HCT116 (cell line): ENCODE data around the gene CATSPERD. TPM values are rescaled to one million over a fixed set of nuclear protein-coding genes. Genes with fewer than 3 reads are reported as not detected.
A peak's percentile ranks its signal among the peaks of the same experiment; 100 is the strongest.

Source experiments
- ATAC-seq: fragments of 200-7000 bp; cut with Tn5 transposase; 2 replicates; pipeline ENCODE4 v1.9.1; 2020; ENCODE audit warnings: mild to moderate bottlenecking, moderate library complexity
- BruUV-seq: library from RNA; stranded (reverse); fragments of 400-500 nt; replicated peaks from 2 replicates; lab custom pipeline; 2021; lab: Mats Ljungman, UMichigan
- CTCF ChIA-PET: fragments of 300-600 bp; sonication (Branson Sonifier 250); formaldehyde crosslinking; loops from one replicate; lab custom pipeline; 2021; ENCODE audit warnings: antibody characterized with exemption; lab: Charles Lee
- POLR2A ChIA-PET: fragments of 300-600, 350-600 bp; sonication (Branson Sonifier 250); formaldehyde crosslinking; loops from one replicate; lab custom pipeline; 2021; ENCODE audit warnings: antibody characterized with exemption; lab: Charles Lee
- RAD21 ChIA-PET, 2 experiments: fragments of 300-600 bp; sonication (Branson Sonifier 250); formaldehyde crosslinking; loops; one replicate each; lab custom pipeline; 2023; ENCODE audit warnings: low total read pairs in 2 of 2; ENCODE audit not compliant: uncharacterized antibody in 2 of 2, unreplicated experiment in 2 of 2, low non-redundant PET in 1 of 2; lab: Charles Lee
- DNase-seq: peaks from one replicate; pipeline ENCODE4 v3.0.0-alpha.2; 2010; ENCODE audit warnings: low read depth, low spot score
- H2AFZ ChIP-seq: fragments of 200-600 bp; shearing (Covaris generic), sonication (generic); 2 replicates; pipeline ENCODE4 v1.6.1; 2017; ENCODE audit warnings: low read depth, mixed run types, mixed read lengths, antibody characterized with exemption, low read length; ENCODE audit not compliant: poor library complexity, severe bottlenecking
- H3K27ac ChIP-seq: 2 replicates; pipeline ENCODE4 v1.5.1; 2012; ENCODE audit warnings: low read depth, low read length
- H3K27me3 ChIP-seq: fragments of 200-600 bp; sonication (generic); 2 replicates; pipeline ENCODE4 v1.6.1; 2016; ENCODE audit warnings: mixed run types, low read length, mixed read lengths; ENCODE audit not compliant: insufficient read depth
- H3K36me3 ChIP-seq, 2 experiments: fragments of 200-500 bp in 1 of 2; fragments of 200-600 bp in 1 of 2; sonication (Bioruptor generic) in 1 of 2; sonication (generic) in 1 of 2; 2 replicates each; pipeline versions ENCODE4 v1.5.1 to v1.6.1; 2014 to 2016; ENCODE audit warnings: low read length in 2 of 2, inconsistent platforms in 1 of 2, mixed read lengths in 1 of 2, mixed run types in 1 of 2; ENCODE audit not compliant: insufficient read depth in 2 of 2, control insufficient read depth in 1 of 2
- H3K4me1 ChIP-seq, 2 experiments: fragments of 200-600 bp in 1 of 2; sonication (generic) in 1 of 2; 2 replicates each; pipeline versions ENCODE4 v1.5.1 to v1.6.1; 2012 to 2017; ENCODE audit warnings: low read length in 2 of 2, inconsistent platforms in 1 of 2, mild to moderate bottlenecking in 1 of 2, mixed read lengths in 1 of 2, mixed run types in 1 of 2, moderate library complexity in 1 of 2; ENCODE audit not compliant: insufficient read depth in 2 of 2, control insufficient read depth in 1 of 2
- H3K4me2 ChIP-seq: fragments of 200-600 bp; sonication (generic); 2 replicates; pipeline ENCODE4 v1.6.1; 2017; ENCODE audit warnings: mixed run types, low read length, mixed read lengths
- H3K4me3 ChIP-seq, 2 experiments: fragments of 200-600 bp in 1 of 2; sonication (generic) in 1 of 2; replicated peaks in 1 of 2; 2 replicates each; pipeline ENCODE4 v1.5.1; 2011 to 2016; ENCODE audit warnings: low read length in 2 of 2, control low read depth in 1 of 2, low read depth in 1 of 2, mild to moderate bottlenecking in 1 of 2, mixed read lengths in 1 of 2, mixed run types in 1 of 2
- H3K79me2 ChIP-seq: fragments of 200-600 bp; sonication (generic); 2 replicates; pipeline ENCODE4 v1.6.1; 2017; ENCODE audit warnings: mild to moderate bottlenecking, mixed run types, low read length, moderate library complexity, mixed read lengths; ENCODE audit not compliant: insufficient read depth
- H3K9ac ChIP-seq: fragments of 200-600 bp; sonication (generic); 2 replicates; pipeline ENCODE4 v1.6.1; 2016; ENCODE audit warnings: low read length, mixed read lengths
- H3K9me2 ChIP-seq: fragments of 200-600 bp; sonication (generic), shearing (Covaris generic); 2 replicates; pipeline ENCODE4 v1.6.1; 2017; ENCODE audit warnings: mixed run types, mild to moderate bottlenecking, moderate library complexity; ENCODE audit not compliant: insufficient read depth
- H3K9me3 ChIP-seq, 2 experiments: fragments of 200-500 bp in 1 of 2; fragments of 200-600 bp in 1 of 2; sonication (Bioruptor generic) in 1 of 2; sonication (generic) in 1 of 2; 2 replicates each; pipeline ENCODE4 v1.6.1; 2014 to 2017; ENCODE audit warnings: low read length in 2 of 2, mixed read lengths in 2 of 2, inconsistent platforms in 1 of 2, low read depth in 1 of 2, mild to moderate bottlenecking in 1 of 2, mixed run types in 1 of 2, moderate library complexity in 1 of 2; ENCODE audit not compliant: control insufficient read depth in 1 of 2, insufficient read depth in 1 of 2
- H4K20me1 ChIP-seq: fragments of 200-600 bp; sonication (generic), shearing (Covaris generic); 2 replicates; pipeline ENCODE4 v1.6.1; 2017; ENCODE audit warnings: mixed run types, mild to moderate bottlenecking, moderate library complexity; ENCODE audit not compliant: insufficient read depth
- CEBPB ChIP-seq: IDR thresholded peaks from 2 replicates; pipeline ENCODE4 v1.6.1; 2012; ENCODE audit warnings: low read depth
- EZH2 ChIP-seq: fragments of 200-600 bp; sonication (generic); IDR thresholded peaks from 2 replicates; pipeline ENCODE4 v1.6.1; 2017; ENCODE audit warnings: antibody characterized with exemption, mixed run types
- FOSL1 ChIP-seq: IDR thresholded peaks from 2 replicates; pipeline ENCODE4 v1.6.1; 2012; ENCODE audit warnings: low read depth
- JUND ChIP-seq: IDR thresholded peaks from 2 replicates; pipeline ENCODE4 v1.6.1; 2012
- MAX ChIP-seq: IDR thresholded peaks from 2 replicates; pipeline ENCODE4 v1.6.1; 2012
- POLR2A ChIP-seq: IDR thresholded peaks from 2 replicates; pipeline ENCODE4 v1.7.0; 2011; ENCODE audit warnings: borderline replicate concordance; ENCODE audit not compliant: insufficient read depth, insufficient read length; ENCODE audit errors: extremely low read depth
- RAD21 ChIP-seq: IDR thresholded peaks from 2 replicates; pipeline ENCODE4 v1.6.1; 2012; ENCODE audit warnings: low read depth, mild to moderate bottlenecking
- SP1 ChIP-seq: IDR thresholded peaks from 2 replicates; pipeline ENCODE4 v1.6.1; 2012; ENCODE audit warnings: low read depth
- TCF7L2 ChIP-seq: IDR thresholded peaks from 2 replicates; pipeline ENCODE4 v1.7.0; 2011; ENCODE audit warnings: borderline replicate concordance, inconsistent platforms; ENCODE audit not compliant: insufficient read depth, insufficient read length; ENCODE audit errors: extremely low read depth
- YY1 ChIP-seq: IDR thresholded peaks from 2 replicates; pipeline ENCODE4 v1.6.1; 2011; ENCODE audit warnings: low read length, low read depth, moderate library complexity, mild to moderate bottlenecking; ENCODE audit not compliant: insufficient replicate concordance; ENCODE audit errors: extremely low read depth
- ZBTB33 ChIP-seq: IDR thresholded peaks from 2 replicates; pipeline ENCODE4 v1.6.1; 2011; ENCODE audit warnings: mild to moderate bottlenecking, low read length, moderate library complexity; ENCODE audit not compliant: insufficient replicate concordance; ENCODE audit errors: extremely low read depth
- ZNF274 ChIP-seq: fragments of 200-500 bp; sonication (Bioruptor generic); IDR thresholded peaks from 2 replicates; pipeline ENCODE4 v1.6.1; 2014; ENCODE audit warnings: mild to moderate bottlenecking, low read depth, low read length, inconsistent platforms
- intact Hi-C: fragments of 100-400 bp; cut with micrococcal nuclease; formaldehyde crosslinking; loops from 2 replicates; pipeline ENCODE4 v1.10.0; 2022
- total RNA-seq: library from RNA; stranded (reverse); gene quantifications from one replicate; pipeline ENCODE4 v1.2.1, GENCODE V29; 2021; ENCODE audit not compliant: unreplicated experiment
- TF ChIP-seq, protein P1 (sequence below), 3 experiments: fragments of 200-600 bp in 1 of 3; sonication (generic) in 1 of 3; IDR thresholded peaks in 2 of 3; conservative IDR thresholded peaks in 1 of 3; 2 replicates each; pipeline ENCODE4 v1.5.1; 2012 to 2017; ENCODE audit warnings: low read depth in 2 of 3, low read length in 2 of 3, antibody characterized with exemption in 1 of 3, borderline replicate concordance in 1 of 3, control low read depth in 1 of 3, mild to moderate bottlenecking in 1 of 3, mixed read lengths in 1 of 3, mixed run types in 1 of 3, moderate library complexity in 1 of 3; ENCODE audit not compliant: insufficient read depth in 1 of 3
- TF ChIP-seq, protein P2 (sequence below): IDR thresholded peaks from 2 replicates; pipeline ENCODE4 v1.6.1; 2012

The CATSPERD gene
- total RNA-seq, 1 experiment from 2014 or later, result not detected

DNA sequence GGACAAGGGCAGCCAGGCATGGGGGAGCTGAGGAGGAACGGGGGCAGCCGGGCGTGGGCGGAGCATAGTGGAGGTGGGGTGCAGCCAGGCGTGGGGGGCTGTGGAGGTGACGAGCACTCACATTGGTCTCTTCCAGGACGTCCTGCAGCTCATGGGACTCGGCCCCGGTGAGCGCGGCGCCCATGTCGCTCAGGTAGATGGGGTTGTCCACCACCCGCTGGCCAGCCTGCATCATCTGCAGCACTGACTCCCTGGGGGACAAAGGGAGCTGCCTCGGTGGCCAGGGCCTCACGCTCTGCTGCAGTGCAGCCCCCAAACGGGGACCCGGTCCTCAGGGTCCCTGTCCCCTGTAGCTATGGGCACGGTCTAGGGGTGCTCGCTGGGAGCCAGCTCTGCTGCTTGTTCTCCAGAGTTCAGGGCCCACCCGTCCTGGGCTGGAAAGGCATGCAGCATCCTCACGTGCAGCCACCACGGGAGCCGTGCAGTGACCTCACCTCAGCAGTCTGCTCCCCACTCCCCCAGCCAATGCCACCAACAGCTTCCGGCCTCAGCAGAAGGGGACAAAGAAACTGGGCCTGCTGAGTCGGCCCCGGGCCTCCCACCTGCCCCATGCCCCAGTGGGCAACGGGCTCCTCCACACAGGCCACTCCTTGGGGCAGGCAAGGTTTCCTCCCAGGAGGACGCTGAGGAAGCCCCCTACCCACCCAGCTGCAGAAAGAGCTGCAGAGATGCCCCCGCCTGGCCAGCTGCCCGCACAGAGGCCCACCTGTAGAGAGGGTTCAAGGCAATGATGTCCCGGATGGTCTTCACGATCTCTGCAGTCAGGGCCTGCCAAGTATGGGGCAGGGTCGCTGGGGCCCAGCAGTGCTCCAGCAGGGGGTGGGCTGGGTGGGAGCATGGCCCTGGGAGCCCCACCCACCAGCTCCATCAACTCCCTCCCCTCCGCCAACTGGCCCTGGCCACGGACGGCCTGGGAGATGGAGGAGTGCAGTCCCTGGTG is 12.6 kb upstream of the CATSPERD start:
- ChIA-PET POLR2A (no interaction called here), RAD21 (no interaction called here), CTCF (interaction anchor here (0.6 kb wide), 1 partner anchor 21 kb away, joined by 4 read pairs; no protein-coding TSS in a partner anchor)
- peaks cover 36% of the 10 kb centered on the region; the same call in 1 of the 2 replicates for H3K79me2 ChIP-seq
- no peaks in the 10 kb centered on the region; a peak in 1 of 4 replicates for H3K4me1 ChIP-seq
- TF ChIP-seq POLR2A (no peak), FOSL1 (no peak)
- no peaks in the 10 kb centered on the region for H4K20me1 ChIP-seq
- ATAC-seq (peak; percentile 13; the same call in 1 of the 2 replicates), DNase-seq (no peak)
- no peak overlapping the region for H3K4me2 ChIP-seq
- no peaks in the 10 kb centered on the region for H3K27me3 ChIP-seq
- H3K9ac ChIP-seq, result no peak overlapping the region
- no peak overlapping the region for H2AFZ ChIP-seq
- no peaks in the 10 kb centered on the region for H3K9me2 ChIP-seq
- intact Hi-C loops, result no loop called here
- no peak overlapping the region for H3K27ac ChIP-seq
- H3K4me3 ChIP-seq, result no peak overlapping the region
- no TSS peak for BruUV-seq
- no peaks in the 10 kb centered on the region for H3K9me3 ChIP-seq
- peaks cover 40 to 66% of the 10 kb centered on the region in 2 experiments; a peak in 3 of 4 replicates for H3K36me3 ChIP-seq

DNA sequence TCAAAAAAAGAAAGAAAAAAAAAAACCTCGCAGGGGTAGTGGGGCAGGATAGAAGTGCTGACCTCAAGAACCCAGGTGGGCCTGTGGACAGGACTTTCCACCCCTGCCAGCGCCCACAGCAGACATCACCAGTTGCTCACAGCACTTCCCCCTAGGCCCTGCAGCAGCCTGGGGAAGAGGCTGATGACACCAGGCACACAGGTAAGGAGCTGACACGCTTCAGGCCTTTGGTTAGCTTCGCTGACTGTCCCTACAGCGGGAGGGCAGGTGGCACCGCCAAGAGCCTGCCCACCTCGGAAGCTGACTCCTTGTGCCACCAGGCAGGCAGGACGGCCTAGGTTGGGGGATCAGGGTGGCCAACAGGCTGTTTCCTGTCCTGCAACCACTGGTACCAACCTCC is 9.4 kb upstream of the CATSPERD start:
- H3K4me2 ChIP-seq, result no peak overlapping the region
- H2AFZ ChIP-seq, result no peak overlapping the region
- BruUV-seq, result no TSS peak
- DNase-seq (no peak), ATAC-seq (no peak)
- intact Hi-C loops, result no loop called here
- H4K20me1 ChIP-seq, result 0 out of 2 replicates have a peak, but pooled peaks cover 2% of the 10 kb centered on the region
- H3K4me3 ChIP-seq, result no peak overlapping the region
- no peaks in the 10 kb centered on the region for H3K9me2 ChIP-seq
- ChIA-PET POLR2A (no interaction called here), RAD21 (no interaction called here), CTCF (no interaction called here)
- no peaks in the 10 kb centered on the region for H3K27me3 ChIP-seq
- no peaks in the 10 kb centered on the region for H3K4me1 ChIP-seq
- H3K9ac ChIP-seq, result no peak overlapping the region
- peaks cover 49% of the 10 kb centered on the region for H3K79me2 ChIP-seq
- peaks cover 43 to 55% of the 10 kb centered on the region in 2 experiments; a peak in 3 of 4 replicates for H3K36me3 ChIP-seq
- no peaks in the 10 kb centered on the region for H3K9me3 ChIP-seq
- H3K27ac ChIP-seq, result no peak overlapping the region
- TF ChIP-seq FOSL1 (no peak), MAX (no peak), TCF7L2 (no peak), ZNF274 (no peak), EZH2 (no peak), SP1 (no peak), POLR2A (no peak), ZBTB33 (no peak), YY1 (no peak), CEBPB (no peak), RAD21 (no peak), JUND (no peak)
- TF ChIP-seq, protein P1, sequence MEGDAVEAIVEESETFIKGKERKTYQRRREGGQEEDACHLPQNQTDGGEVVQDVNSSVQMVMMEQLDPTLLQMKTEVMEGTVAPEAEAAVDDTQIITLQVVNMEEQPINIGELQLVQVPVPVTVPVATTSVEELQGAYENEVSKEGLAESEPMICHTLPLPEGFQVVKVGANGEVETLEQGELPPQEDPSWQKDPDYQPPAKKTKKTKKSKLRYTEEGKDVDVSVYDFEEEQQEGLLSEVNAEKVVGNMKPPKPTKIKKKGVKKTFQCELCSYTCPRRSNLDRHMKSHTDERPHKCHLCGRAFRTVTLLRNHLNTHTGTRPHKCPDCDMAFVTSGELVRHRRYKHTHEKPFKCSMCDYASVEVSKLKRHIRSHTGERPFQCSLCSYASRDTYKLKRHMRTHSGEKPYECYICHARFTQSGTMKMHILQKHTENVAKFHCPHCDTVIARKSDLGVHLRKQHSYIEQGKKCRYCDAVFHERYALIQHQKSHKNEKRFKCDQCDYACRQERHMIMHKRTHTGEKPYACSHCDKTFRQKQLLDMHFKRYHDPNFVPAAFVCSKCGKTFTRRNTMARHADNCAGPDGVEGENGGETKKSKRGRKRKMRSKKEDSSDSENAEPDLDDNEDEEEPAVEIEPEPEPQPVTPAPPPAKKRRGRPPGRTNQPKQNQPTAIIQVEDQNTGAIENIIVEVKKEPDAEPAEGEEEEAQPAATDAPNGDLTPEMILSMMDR (IDR thresholded peaks at IDR 0.05 in 2 of 3, conservative IDR thresholded peaks at IDR 0.05 in 1 of 3; ENCODE audit: borderline replicate concordance in 1 of 3, insufficient read depth in 1 of 3, low read depth in 2 of 3, low read length in 2 of 3), result no peak
- TF ChIP-seq, protein P2, sequence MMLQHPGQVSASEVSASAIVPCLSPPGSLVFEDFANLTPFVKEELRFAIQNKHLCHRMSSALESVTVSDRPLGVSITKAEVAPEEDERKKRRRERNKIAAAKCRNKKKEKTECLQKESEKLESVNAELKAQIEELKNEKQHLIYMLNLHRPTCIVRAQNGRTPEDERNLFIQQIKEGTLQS, result no peak
